KMS-11 (cell line): ENCODE measurements around the gene OTOR.

Experiments
- H2AFZ ChIP-seq: fragments of 200-600 bp; sonication (generic); 2 replicates; pipeline ENCODE4 v1.6.1; 2016; ENCODE audit warnings: antibody characterized with exemption, mixed run types, low read depth
- H3K27ac ChIP-seq: fragments of 200-600 bp; sonication (generic); 2 replicates; pipeline ENCODE4 v1.6.1; 2016; ENCODE audit warnings: mild to moderate bottlenecking, mixed run types
- H3K27me3 ChIP-seq: fragments of 200-600 bp; sonication (generic); 2 replicates; pipeline ENCODE4 v1.6.1; 2017; ENCODE audit warnings: mild to moderate bottlenecking, low read depth, mixed run types, moderate library complexity; ENCODE audit not compliant: insufficient read depth
- H3K36me3 ChIP-seq: fragments of 200-600 bp; sonication (generic); 2 replicates; pipeline ENCODE4 v1.6.1; 2017; ENCODE audit warnings: mild to moderate bottlenecking, mixed run types; ENCODE audit not compliant: insufficient read depth
- H3K4me1 ChIP-seq: fragments of 200-600 bp; sonication (generic); 2 replicates; pipeline ENCODE4 v1.6.1; 2016; ENCODE audit warnings: mild to moderate bottlenecking, low read depth, mixed run types; ENCODE audit not compliant: poor library complexity, severe bottlenecking
- H3K4me2 ChIP-seq: fragments of 200-600 bp; sonication (generic); 2 replicates; pipeline ENCODE4 v1.7.0; 2016; ENCODE audit warnings: mild to moderate bottlenecking, mixed run types
- H3K4me3 ChIP-seq: fragments of 200-600 bp; sonication (generic); IDR thresholded peaks from 2 replicates; pipeline ENCODE4 v1.6.1; 2017; ENCODE audit warnings: low read depth, low read length, mixed read lengths; ENCODE audit not compliant: insufficient read depth
- H3K79me2 ChIP-seq: fragments of 200-600 bp; sonication (generic); 2 replicates; pipeline ENCODE4 v1.6.1; 2016; ENCODE audit warnings: low read depth, mixed run types; ENCODE audit not compliant: insufficient read depth
- H3K9ac ChIP-seq: fragments of 200-600 bp; sonication (generic); 2 replicates; pipeline ENCODE4 v1.6.1; 2016; ENCODE audit warnings: mild to moderate bottlenecking, mixed run types
- H4K20me1 ChIP-seq: fragments of 200-600 bp; sonication (generic); 2 replicates; pipeline ENCODE4 v1.6.1; 2016; ENCODE audit warnings: mild to moderate bottlenecking, mixed run types; ENCODE audit not compliant: insufficient read depth
- CTCF ChIP-seq: fragments of 200-600 bp; sonication (generic); conservative IDR thresholded peaks from 2 replicates; pipeline ENCODE4 v1.6.1; 2017; ENCODE audit warnings: low read depth, mild to moderate bottlenecking, antibody characterized with exemption, low read length, moderate library complexity, mixed read lengths

OTOR gene

GRCh38 chr20:16778159-16778558 is 30.0 kb downstream of the OTOR start:
- H3K27ac ChIP-seq: no peak overlapping the region
- H3K9ac ChIP-seq: no peak overlapping the region
- H2AFZ ChIP-seq: no peak overlapping the region
- no peaks in the 10 kb centered on the region for H3K4me1 ChIP-seq
- H3K4me3 ChIP-seq: no peak overlapping the region
- no peaks in the 10 kb centered on the region for H4K20me1 ChIP-seq
- no peaks in the 10 kb centered on the region for H3K79me2 ChIP-seq
- no peak for TF ChIP-seq CTCF
- H3K36me3 ChIP-seq: no peaks in the 10 kb centered on the region
- H3K4me2 ChIP-seq: no peak overlapping the region
- no peaks in the 10 kb centered on the region for H3K27me3 ChIP-seq

DNA sequence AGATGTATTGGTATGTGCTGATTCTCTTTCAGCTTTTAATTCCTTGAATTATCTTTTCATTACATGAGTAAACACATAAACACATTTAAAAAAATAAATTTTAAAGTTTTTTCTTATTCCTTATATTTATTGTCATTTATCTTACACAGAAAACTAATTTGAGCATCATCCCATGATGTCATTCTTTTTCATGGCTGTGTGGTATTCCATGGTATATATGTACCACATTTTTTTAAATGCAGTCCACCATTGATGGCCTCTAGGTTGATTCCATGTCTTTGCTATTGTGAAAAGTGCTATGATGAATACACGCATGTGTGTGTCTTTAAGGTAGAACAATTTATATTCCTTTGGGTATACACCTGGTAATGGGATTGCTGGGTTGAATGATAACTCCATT is 33.3 kb downstream of the OTOR start:
- Histone ChIP-seq H3K79me2 (no peaks in the 10 kb centered on the region), H3K27me3 (no peaks in the 10 kb centered on the region), H3K27ac (no peak overlapping the region), H3K9ac (no peak overlapping the region), H3K4me3 (no peak overlapping the region), H3K36me3 (no peaks in the 10 kb centered on the region), H3K4me1 (no peaks in the 10 kb centered on the region), H2AFZ (no peak overlapping the region), H3K4me2 (no peak overlapping the region), H4K20me1 (no peaks in the 10 kb centered on the region)
- no peak for TF ChIP-seq CTCF

DNA sequence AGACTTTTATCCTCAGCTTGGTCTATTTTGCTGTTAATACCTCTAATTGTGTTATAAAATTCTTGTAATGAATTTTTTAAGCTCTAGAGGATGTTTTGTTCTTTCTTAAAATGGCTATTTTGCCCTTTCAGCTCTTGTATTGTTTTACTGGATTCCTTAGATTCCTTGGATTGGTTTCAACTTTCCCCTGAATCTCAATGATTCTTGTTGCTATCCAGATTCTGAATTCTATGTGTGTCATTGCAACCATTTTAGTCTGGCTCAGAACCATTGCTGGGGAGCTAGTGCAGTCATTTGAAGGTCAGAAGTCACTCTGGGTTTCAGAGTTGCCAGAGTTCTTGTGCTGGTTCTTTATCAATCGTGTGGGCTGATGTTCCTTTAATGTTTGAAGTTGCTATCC is 37.1 kb downstream of the OTOR start:
- Histone ChIP-seq H3K9ac (no peak overlapping the region), H2AFZ (no peak overlapping the region), H3K4me1 (no peaks in the 10 kb centered on the region), H3K4me3 (no peak overlapping the region), H3K27me3 (no peaks in the 10 kb centered on the region), H3K79me2 (no peaks in the 10 kb centered on the region), H3K4me2 (no peak overlapping the region), H3K27ac (no peak overlapping the region), H3K36me3 (no peaks in the 10 kb centered on the region), H4K20me1 (no peaks in the 10 kb centered on the region)
- no peak for TF ChIP-seq CTCF
